IPS DF 6.9 (cell line): ENCODE data around the gene RITA1.
A peak's percentile ranks its signal among the peaks of the same experiment; 100 is the strongest.

Source experiments
- DNase-seq: peaks from one replicate; pipeline ENCODE4 v3.0.0-alpha.2; 2013; ENCODE audit warnings: low read depth, low spot score
- H3K27ac ChIP-seq: one replicate; pipeline ENCODE4 v1.5.1; 2013; ENCODE audit warnings: low read length, control low read depth
- H3K27me3 ChIP-seq: 2 replicates; pipeline ENCODE4 v1.6.1; 2013; ENCODE audit warnings: mild to moderate bottlenecking, low read length; ENCODE audit not compliant: control insufficient read depth, insufficient read depth
- H3K36me3 ChIP-seq: 2 replicates; pipeline ENCODE4 v1.6.1; 2013; ENCODE audit warnings: low read length; ENCODE audit not compliant: control insufficient read depth, insufficient read depth
- H3K4me1 ChIP-seq: 2 replicates; pipeline ENCODE4 v1.6.1; 2013; ENCODE audit warnings: low read length; ENCODE audit not compliant: control insufficient read depth, insufficient read depth
- H3K4me3 ChIP-seq: 2 replicates; pipeline ENCODE4 v1.5.1; 2013; ENCODE audit warnings: mild to moderate bottlenecking, low read length
- H3K9me3 ChIP-seq: 2 replicates; pipeline ENCODE4 v1.6.1; 2013; ENCODE audit warnings: low read length, inconsistent platforms; ENCODE audit not compliant: control insufficient read depth, insufficient read depth
- WGBS: extraction: QIAGEN DNeasy Blood & Tissue Kit; methylation state at CpG from one replicate; pipeline ENCODE4 v1.1.7; 2013; ENCODE audit warnings: mixed read lengths, missing lambda C conversion rate; ENCODE audit not compliant: insufficient read length, insufficient coverage; 5-methylcytosine and 5-hydroxymethylcytosine counted together

RITA1 gene

GRCh38 chr12:113179023-113179422 is 6.5 kb upstream of the RITA1 start:
- Histone ChIP-seq H3K36me3 (peaks cover 43% of the 10 kb centered on the region), H3K27me3 (no peaks in the 10 kb centered on the region), H3K4me3 (no peak overlapping the region), H3K9me3 (no peaks in the 10 kb centered on the region), H3K4me1 (no peaks in the 10 kb centered on the region), H3K27ac (no peak overlapping the region)
- DNase-seq, result no peak
- WGBS, result no CpG with 5 or more reads among the region's 14 CpGs

DNA sequence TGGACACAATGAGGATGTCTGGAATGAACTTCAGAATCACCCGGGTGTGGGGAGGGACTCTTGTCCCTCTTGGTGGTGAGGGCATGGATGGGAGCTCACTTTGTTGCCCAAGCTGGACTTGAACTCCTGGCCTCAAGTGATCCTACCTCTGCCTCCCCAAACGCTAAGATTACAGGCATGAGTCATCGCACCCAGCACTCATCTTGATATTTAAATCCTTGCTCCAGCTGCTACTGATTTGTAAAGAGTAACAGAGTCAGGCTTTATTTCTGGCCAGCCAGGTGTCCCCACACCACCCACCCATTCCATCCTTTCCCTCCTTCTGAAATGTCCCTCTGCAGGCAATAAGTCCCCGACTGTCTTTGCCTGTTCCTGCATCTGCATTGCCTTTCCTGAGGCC is 5.2 kb upstream of the RITA1 start:
- H3K27ac ChIP-seq, result no peak overlapping the region

DNA sequence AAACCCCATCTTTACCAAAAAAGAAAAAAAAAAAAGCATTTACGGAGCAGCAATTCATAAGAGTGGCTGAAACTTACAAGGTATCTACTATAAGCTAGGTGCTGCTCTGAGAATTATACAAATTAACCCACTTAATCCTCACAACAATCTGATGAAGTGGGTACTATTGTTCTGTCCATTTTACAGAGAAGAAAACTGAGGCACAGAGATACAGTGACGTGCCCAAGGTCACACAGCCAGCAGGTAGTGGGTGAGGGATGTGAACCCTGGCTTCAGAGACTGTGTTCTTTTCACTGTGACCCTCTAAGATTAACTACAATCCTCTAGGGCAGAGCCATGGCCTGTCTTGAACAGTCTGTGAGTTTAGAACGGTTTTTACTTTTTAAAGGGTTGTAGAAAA is 3.5 kb upstream of the RITA1 start:
- peaks cover 2% of the 10 kb centered on the region; the same call in 1 of the 2 replicates for H3K4me1 ChIP-seq
- H3K9me3 ChIP-seq, result no peaks in the 10 kb centered on the region
- peaks cover 33% of the 10 kb centered on the region for H3K36me3 ChIP-seq
- no peak for DNase-seq
- H3K4me3 ChIP-seq, result no peak overlapping the region
- no peaks in the 10 kb centered on the region for H3K27me3 ChIP-seq
- no CpG with 5 or more reads among the region's 3 CpGs for WGBS
- no peak overlapping the region for H3K27ac ChIP-seq

More for the DNA sequence above, 5.2 kb upstream of the RITA1 start:
- H3K9me3 ChIP-seq, result no peaks in the 10 kb centered on the region
- DNase-seq, result no peak
- no CpG with 5 or more reads among the region's 4 CpGs for WGBS
- H3K27me3 ChIP-seq, result no peaks in the 10 kb centered on the region
- H3K4me1 ChIP-seq, result no peaks in the 10 kb centered on the region
- no peak overlapping the region for H3K4me3 ChIP-seq
- peaks cover 39% of the 10 kb centered on the region for H3K36me3 ChIP-seq

GRCh38 chr12:113183030-113183589 is 2.4 kb upstream of the RITA1 start:
- no CpG with 5 or more reads among the region's 11 CpGs for WGBS
- no peak overlapping the region for H3K4me3 ChIP-seq
- no peak overlapping the region for H3K27ac ChIP-seq
- peaks cover 2% of the 10 kb centered on the region; the same call in 1 of the 2 replicates for H3K4me1 ChIP-seq
- DNase-seq, result no peak
- H3K27me3 ChIP-seq, result no peaks in the 10 kb centered on the region
- no peaks in the 10 kb centered on the region for H3K9me3 ChIP-seq
- H3K36me3 ChIP-seq, result peaks cover 23% of the 10 kb centered on the region

DNA sequence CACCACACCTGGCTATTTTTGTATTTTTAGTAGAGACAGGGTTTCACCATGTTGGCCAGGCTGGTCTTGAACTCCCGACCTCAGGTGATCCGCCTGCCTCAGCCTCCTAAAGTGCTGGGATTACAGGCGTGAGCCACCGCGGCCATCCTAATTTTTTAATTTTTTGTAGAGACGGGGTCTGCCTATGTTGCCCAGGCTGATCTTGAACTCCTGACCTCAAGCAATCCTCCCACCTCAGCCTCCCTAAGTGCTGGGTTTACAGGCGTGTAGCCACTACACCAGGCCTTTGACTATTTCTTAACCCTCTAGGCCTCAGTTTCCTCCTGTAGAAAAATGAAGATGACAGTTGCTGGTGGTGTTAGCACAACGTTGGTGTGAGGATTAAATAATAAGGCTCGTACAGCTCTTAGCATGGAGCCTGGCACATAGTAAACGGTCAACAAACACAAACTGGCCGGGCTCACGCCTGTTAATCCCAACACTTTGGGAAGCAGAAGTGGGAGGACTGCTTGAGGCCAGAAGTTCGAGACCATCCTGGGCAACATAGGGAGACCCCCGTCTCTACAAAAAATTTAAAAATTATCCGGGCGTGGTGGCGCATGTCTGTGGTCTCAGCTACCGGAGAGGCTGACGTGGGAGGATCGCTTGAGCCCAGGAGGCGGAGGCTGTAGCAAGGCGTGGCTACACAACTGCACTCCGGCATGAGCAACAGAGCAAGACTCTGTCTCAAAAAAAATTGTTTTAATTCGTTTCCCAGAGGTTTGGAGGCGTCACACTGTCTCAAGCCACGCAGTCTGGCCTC is 1.2 kb upstream of the RITA1 start:
- no peaks in the 10 kb centered on the region for H3K9me3 ChIP-seq
- no peaks in the 10 kb centered on the region for H3K27me3 ChIP-seq
- WGBS, result no CpG with 5 or more reads among the region's 26 CpGs
- no peak for DNase-seq
- peaks cover 2% of the 10 kb centered on the region; the same call in 1 of the 2 replicates for H3K4me1 ChIP-seq
- peak overlapping the region; percentile 75; the same call in 1 of the 2 replicates for H3K4me3 ChIP-seq
- peaks cover 17% of the 10 kb centered on the region for H3K36me3 ChIP-seq
- no peak overlapping the region for H3K27ac ChIP-seq

GRCh38 chr12:113184900-113185179 is 681 bp upstream of the RITA1 start:
- Histone ChIP-seq H3K27me3 (no peaks in the 10 kb centered on the region), H3K36me3 (peaks cover 12% of the 10 kb centered on the region; the same call in 1 of the 2 replicates), H3K9me3 (no peaks in the 10 kb centered on the region), H3K27ac (no peak overlapping the region), H3K4me3 (peak overlapping the region; percentile 75; the same call in 1 of the 2 replicates), H3K4me1 (peaks cover 2% of the 10 kb centered on the region; the same call in 1 of the 2 replicates)
- DNase-seq, result peak; percentile 77
- no CpG with 5 or more reads among the region's 20 CpGs for WGBS

DNA sequence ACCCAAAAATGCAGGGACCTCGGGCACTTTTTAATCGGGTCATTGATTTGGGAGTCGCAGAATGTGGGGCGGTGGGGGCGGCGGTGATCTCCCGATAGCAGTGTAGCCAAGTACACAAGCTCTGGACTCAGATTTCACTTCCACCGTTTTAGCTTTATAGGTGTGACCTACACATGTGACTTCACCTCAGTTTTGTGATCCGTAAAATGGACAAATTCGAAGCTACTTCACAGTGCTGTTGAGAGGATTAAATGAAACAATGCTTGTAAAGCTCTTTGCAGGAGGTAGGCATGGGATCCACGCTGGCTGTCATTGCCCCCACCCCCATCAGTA is 478 bp downstream of the RITA1 start:
- peaks cover 2% of the 10 kb centered on the region; the same call in 1 of the 2 replicates for H3K4me1 ChIP-seq
- peaks cover 3% of the 10 kb centered on the region for H3K36me3 ChIP-seq
- no peaks in the 10 kb centered on the region for H3K27me3 ChIP-seq
- WGBS, result no CpG with 5 or more reads among the region's 11 CpGs
- peak overlapping the region; percentile 75; the same call in 1 of the 2 replicates for H3K4me3 ChIP-seq
- no peak overlapping the region for H3K27ac ChIP-seq
- DNase-seq, result no peak
- no peaks in the 10 kb centered on the region for H3K9me3 ChIP-seq

DNA sequence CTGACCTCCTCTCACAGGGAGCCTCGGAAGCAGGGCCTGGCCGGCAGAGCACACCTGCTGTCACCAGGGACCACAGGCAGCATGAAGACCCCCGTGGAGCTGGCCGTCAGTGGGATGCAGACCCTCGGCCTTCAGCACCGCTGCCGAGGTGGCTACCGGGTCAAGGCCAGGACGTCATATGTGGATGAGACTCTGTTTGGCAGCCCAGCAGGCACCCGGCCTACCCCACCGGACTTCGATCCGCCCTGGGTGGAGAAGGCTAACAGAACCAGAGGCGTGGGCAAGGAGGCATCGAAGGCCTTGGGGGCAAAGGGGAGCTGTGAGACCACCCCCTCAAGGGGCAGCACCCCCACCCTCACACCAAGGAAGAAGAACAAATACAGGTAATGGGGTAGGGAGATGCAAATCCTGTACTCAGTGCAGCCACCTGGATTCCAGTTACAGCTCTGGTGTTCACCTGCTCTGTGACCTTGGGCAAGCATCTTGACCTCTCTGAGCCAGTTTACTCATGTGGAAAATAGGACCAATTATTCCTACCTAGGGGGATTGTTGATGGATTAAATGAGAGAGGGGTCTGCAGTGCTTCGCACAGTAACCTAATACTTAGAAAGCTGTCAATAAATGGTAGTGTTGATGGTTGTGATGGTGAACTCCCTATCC is 1.3 kb downstream of the RITA1 start:
- Histone ChIP-seq H3K27ac (no peak overlapping the region), H3K4me3 (no peak overlapping the region), H3K9me3 (no peaks in the 10 kb centered on the region), H3K36me3 (peaks cover 9% of the 10 kb centered on the region), H3K27me3 (no peaks in the 10 kb centered on the region), H3K4me1 (peaks cover 2% of the 10 kb centered on the region; the same call in 1 of the 2 replicates)
- WGBS, result no CpG with 5 or more reads among the region's 16 CpGs
- no peak for DNase-seq

- H3K36me3 ChIP-seq, result peaks cover 7% of the 10 kb centered on the region
- WGBS, result no CpG with 5 or more reads among the region's 2 CpGs
- H3K4me1 ChIP-seq, result peaks cover 2% of the 10 kb centered on the region; the same call in 1 of the 2 replicates
- no peaks in the 10 kb centered on the region for H3K27me3 ChIP-seq
- no peaks in the 10 kb centered on the region for H3K9me3 ChIP-seq
- H3K27ac ChIP-seq, result no peak overlapping the region
- H3K4me3 ChIP-seq, result no peak overlapping the region
- no peak for DNase-seq
Measured at GRCh38 chr12:113189361-113189760, 3.8 kb downstream of the RITA1 start.

DNA sequence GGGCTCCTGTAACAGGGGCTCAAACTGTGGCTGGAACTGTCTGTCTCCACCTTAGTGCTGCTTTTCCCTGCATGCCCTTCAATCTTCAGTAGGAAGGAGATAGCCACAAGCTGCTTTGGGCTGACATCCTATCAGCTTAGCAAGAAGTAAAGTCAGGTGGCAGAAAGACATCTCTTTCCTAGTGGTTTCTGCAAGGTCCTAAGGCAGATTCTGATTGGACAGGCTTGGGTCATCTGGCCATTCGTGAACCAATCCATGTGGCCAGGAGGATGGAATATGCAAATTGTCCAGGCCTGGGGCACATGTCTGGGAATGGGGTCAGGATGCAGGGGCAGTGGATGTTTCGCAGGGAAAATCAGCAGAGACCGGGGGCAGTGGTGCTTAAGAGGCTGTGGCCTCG is 5.2 kb downstream of the RITA1 start:
- H3K27me3 ChIP-seq, result no peaks in the 10 kb centered on the region
- H3K9me3 ChIP-seq, result no peaks in the 10 kb centered on the region
- no CpG with 5 or more reads among the region's 4 CpGs for WGBS
- H3K27ac ChIP-seq, result no peak overlapping the region
- peak; percentile 47 for DNase-seq
- H3K4me1 ChIP-seq, result peaks cover 2% of the 10 kb centered on the region; the same call in 1 of the 2 replicates
- H3K4me3 ChIP-seq, result no peak overlapping the region
- H3K36me3 ChIP-seq, result peaks cover 7% of the 10 kb centered on the region
